GM21528 (cell line): Measurements from ENCODE around the gene ADAMTS16.

Experiments used
- ATAC-seq: cut with Tn5 transposase; IDR thresholded peaks from one replicate; pipeline ENCODE4 v1.9.1; 2021; ENCODE audit warnings: mild to moderate bottlenecking, moderate library complexity; ENCODE audit not compliant: unreplicated experiment, low FRiP score

Gene ADAMTS16

GRCh38 chr5:5335107-5335506 lies 195.0 kb downstream of the ADAMTS16 start:
- no peak for ATAC-seq

- no peak for ATAC-seq
Observed at GRCh38 chr5:5335700-5336264, 195.7 kb downstream of the ADAMTS16 start.

- no peak for ATAC-seq
Observed at GRCh38 chr5:5339257-5339656, 199.1 kb downstream of the ADAMTS16 start.

GRCh38 chr5:5340206-5340729 lies 200.1 kb downstream of the ADAMTS16 start:
- ATAC-seq: no peak

- no peak for ATAC-seq
Observed at GRCh38 chr5:5341531-5342292, 201.6 kb downstream of the ADAMTS16 start.

- ATAC-seq: no peak
Observed at GRCh38 chr5:5342784-5343183, 202.7 kb downstream of the ADAMTS16 start.

GRCh38 chr5:5343568-5343967 lies 203.4 kb downstream of the ADAMTS16 start:
- no peak for ATAC-seq

GRCh38 chr5:5344051-5344571 lies 204.0 kb downstream of the ADAMTS16 start:
- no peak for ATAC-seq

GRCh38 chr5:5344606-5345005 lies 204.5 kb downstream of the ADAMTS16 start:
- no peak for ATAC-seq

- ATAC-seq: no peak
Observed at GRCh38 chr5:5347442-5347841, 207.3 kb downstream of the ADAMTS16 start.

GRCh38 chr5:5348135-5348534 lies 208.0 kb downstream of the ADAMTS16 start:
- no peak for ATAC-seq

GRCh38 chr5:5348576-5348975 lies 208.4 kb downstream of the ADAMTS16 start:
- ATAC-seq: no peak

GRCh38 chr5:5350101-5350500 lies 210.0 kb downstream of the ADAMTS16 start:
- no peak for ATAC-seq

GRCh38 chr5:5351288-5351979 lies 211.3 kb downstream of the ADAMTS16 start:
- no peak for ATAC-seq

- no peak for ATAC-seq
Observed at GRCh38 chr5:5352675-5353074, 212.5 kb downstream of the ADAMTS16 start.

- no peak for ATAC-seq
Observed at GRCh38 chr5:5353681-5354080, 213.6 kb downstream of the ADAMTS16 start.

- ATAC-seq: no peak
Observed at GRCh38 chr5:5356765-5357164, 216.6 kb downstream of the ADAMTS16 start.

- ATAC-seq: no peak
Observed at GRCh38 chr5:5359618-5360017, 219.5 kb downstream of the ADAMTS16 start.

GRCh38 chr5:5360363-5360940 lies 220.3 kb downstream of the ADAMTS16 start:
- no peak for ATAC-seq

- ATAC-seq: no peak
Observed at GRCh38 chr5:5360941-5361520, 220.9 kb downstream of the ADAMTS16 start.
